ENCODE data around the gene SF3B1. TPM values are rescaled to one million over a fixed set of nuclear protein-coding genes. Genes with fewer than 3 reads are reported as not detected.

Gene SF3B1
- total and polyA plus RNA-seq, 8 donors, result 75.8 to 277 (median 130) TPM

GRCh38 chr2:197369933-197370320 lies 64.9 kb downstream of the SF3B1 start:
- no peak for ATAC-seq
- H3K4me1 ChIP-seq, result no peaks in the 10 kb centered on the region
- H3K36me3 ChIP-seq, result no peaks in the 10 kb centered on the region
- WGBS, 2 donors, result 51 to 61% methylated on average over 4 of the region's 4 CpGs
- intact Hi-C loops (cut with DNase I), result loop anchor here in 1 of 3 donors (5.0 to 10.0 kb wide), 2 partner anchors 178 to 255 kb away; no protein-coding TSS in a partner anchor
- no peak overlapping the region for H3K4me3 ChIP-seq
- H3K27ac ChIP-seq, result no peak overlapping the region
- no peak for DNase-seq
- no peaks in the 10 kb centered on the region for H3K9me3 ChIP-seq
- no peaks in the 10 kb centered on the region for H3K27me3 ChIP-seq
- FAIRE-seq, result no peak
- no peak for TF ChIP-seq CTCF (IDR thresholded peaks at IDR 0.05)

GRCh38 chr2:197369228-197369932 lies 65.4 kb downstream of the SF3B1 start:
- no peak overlapping the region for H3K4me3 ChIP-seq
- H3K36me3 ChIP-seq, result no peaks in the 10 kb centered on the region
- no peak for FAIRE-seq
- no peak for DNase-seq
- 69 to 77% methylated on average over 5 of the region's 5 CpGs for WGBS, 2 donors
- ATAC-seq, result no peak
- H3K27ac ChIP-seq, result no peak overlapping the region
- no peaks in the 10 kb centered on the region for H3K27me3 ChIP-seq
- TF ChIP-seq CTCF (IDR thresholded peaks at IDR 0.05), result no peak
- intact Hi-C loops (cut with DNase I), result no loop called here
- H3K9me3 ChIP-seq, result no peaks in the 10 kb centered on the region
- no peaks in the 10 kb centered on the region for H3K4me1 ChIP-seq

GRCh38 chr2:197368412-197368811 lies 66.4 kb downstream of the SF3B1 start:
- no peak overlapping the region for H3K27ac ChIP-seq
- whole genome bisulfite sequencing, 2 donors, result 73 to 84% methylated on average over 6 of the region's 6 CpGs
- intact Hi-C loops (cut with DNase I), result no loop called here
- FAIRE-seq (no peak), DNase-seq (no peak), ATAC-seq (no peak)
- no peak for TF ChIP-seq CTCF (IDR thresholded peaks at IDR 0.05)
- H3K4me3 ChIP-seq, result no peak overlapping the region
- no peaks in the 10 kb centered on the region for H3K4me1 ChIP-seq
- no peaks in the 10 kb centered on the region for H3K36me3 ChIP-seq
- H3K27me3 ChIP-seq, result no peaks in the 10 kb centered on the region
- no peaks in the 10 kb centered on the region for H3K9me3 ChIP-seq

- Histone ChIP-seq H3K36me3 (no peaks in the 10 kb centered on the region), H3K9me3 (no peaks in the 10 kb centered on the region), H3K4me3 (no peak overlapping the region), H3K4me1 (no peaks in the 10 kb centered on the region), H3K27ac (no peak overlapping the region), H3K27me3 (no peaks in the 10 kb centered on the region)
- TF ChIP-seq CTCF (IDR thresholded peaks at IDR 0.05), result no peak
- 56 to 65% methylated on average over 5 of the region's 5 CpGs for WGBS, 2 donors
- intact Hi-C loops (cut with DNase I), result no loop called here
- no peak for FAIRE-seq
- no peak for ATAC-seq
- DNase-seq, result no peak
These were observed 70.8 kb downstream of the SF3B1 start for GRCh38 chr2:197363998-197364397.

GRCh38 chr2:197360744-197361156 lies 74.1 kb downstream of the SF3B1 start:
- FAIRE-seq, result no peak

More at GRCh38 chr2:197360744-197361156, 74.1 kb downstream of the SF3B1 start:
- H3K4me1 ChIP-seq, result no peaks in the 10 kb centered on the region
- no peaks in the 10 kb centered on the region for H3K9me3 ChIP-seq
- H3K4me3 ChIP-seq, result no peak overlapping the region
- DNase-seq (no peak), ATAC-seq (no peak)
- intact Hi-C loops (cut with DNase I), result no loop called here
- H3K27me3 ChIP-seq, result no peaks in the 10 kb centered on the region
- H3K27ac ChIP-seq, result no peak overlapping the region
- TF ChIP-seq CTCF (IDR thresholded peaks at IDR 0.05), result no peak
- no peaks in the 10 kb centered on the region for H3K36me3 ChIP-seq

Data from pancreas (tissue), 10 donors.